Measurements from ENCODE around the gene PPM1M.

DNA sequence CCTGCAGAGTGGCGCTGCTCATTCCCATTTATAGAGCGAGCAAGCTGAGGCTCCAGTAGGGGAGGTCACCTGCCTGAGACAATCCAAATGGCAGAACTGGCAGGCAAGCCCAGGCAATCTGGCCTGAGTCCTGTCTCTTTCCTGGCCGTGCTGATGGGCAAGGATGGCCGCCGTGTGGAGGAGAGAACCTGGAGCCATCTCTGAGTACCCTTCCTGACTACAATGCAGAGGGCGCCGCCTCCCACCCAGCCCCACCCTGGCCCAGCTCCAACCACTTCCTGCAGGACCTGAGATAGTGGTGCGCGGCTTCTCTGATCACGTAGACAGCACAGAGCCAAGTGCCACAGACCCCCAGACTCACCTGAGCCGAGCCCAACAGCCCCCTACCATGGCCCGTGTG, 27.1 kb upstream of the PPM1M start:
- TF ChIP-seq, protein P1, sequence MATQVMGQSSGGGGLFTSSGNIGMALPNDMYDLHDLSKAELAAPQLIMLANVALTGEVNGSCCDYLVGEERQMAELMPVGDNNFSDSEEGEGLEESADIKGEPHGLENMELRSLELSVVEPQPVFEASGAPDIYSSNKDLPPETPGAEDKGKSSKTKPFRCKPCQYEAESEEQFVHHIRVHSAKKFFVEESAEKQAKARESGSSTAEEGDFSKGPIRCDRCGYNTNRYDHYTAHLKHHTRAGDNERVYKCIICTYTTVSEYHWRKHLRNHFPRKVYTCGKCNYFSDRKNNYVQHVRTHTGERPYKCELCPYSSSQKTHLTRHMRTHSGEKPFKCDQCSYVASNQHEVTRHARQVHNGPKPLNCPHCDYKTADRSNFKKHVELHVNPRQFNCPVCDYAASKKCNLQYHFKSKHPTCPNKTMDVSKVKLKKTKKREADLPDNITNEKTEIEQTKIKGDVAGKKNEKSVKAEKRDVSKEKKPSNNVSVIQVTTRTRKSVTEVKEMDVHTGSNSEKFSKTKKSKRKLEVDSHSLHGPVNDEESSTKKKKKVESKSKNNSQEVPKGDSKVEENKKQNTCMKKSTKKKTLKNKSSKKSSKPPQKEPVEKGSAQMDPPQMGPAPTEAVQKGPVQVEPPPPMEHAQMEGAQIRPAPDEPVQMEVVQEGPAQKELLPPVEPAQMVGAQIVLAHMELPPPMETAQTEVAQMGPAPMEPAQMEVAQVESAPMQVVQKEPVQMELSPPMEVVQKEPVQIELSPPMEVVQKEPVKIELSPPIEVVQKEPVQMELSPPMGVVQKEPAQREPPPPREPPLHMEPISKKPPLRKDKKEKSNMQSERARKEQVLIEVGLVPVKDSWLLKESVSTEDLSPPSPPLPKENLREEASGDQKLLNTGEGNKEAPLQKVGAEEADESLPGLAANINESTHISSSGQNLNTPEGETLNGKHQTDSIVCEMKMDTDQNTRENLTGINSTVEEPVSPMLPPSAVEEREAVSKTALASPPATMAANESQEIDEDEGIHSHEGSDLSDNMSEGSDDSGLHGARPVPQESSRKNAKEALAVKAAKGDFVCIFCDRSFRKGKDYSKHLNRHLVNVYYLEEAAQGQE (IDR thresholded peaks at IDR 0.05; ENCODE audit: borderline replicate concordance) = no peak
- no peak for TF ChIP-seq CTCF (IDR thresholded peaks at IDR 0.05; ENCODE audit: poor library complexity, severe bottlenecking)
- no peak for TF ChIP-seq POLR2AphosphoS5 (IDR thresholded peaks at IDR 0.05)
- TF ChIP-seq EZH2 (IDR thresholded peaks at IDR 0.05; ENCODE audit: borderline replicate concordance, insufficient read depth, low read length, poor library complexity, severe bottlenecking) = no peak
- no peak for TF ChIP-seq RAD21 (conservative IDR thresholded peaks at IDR 0.05)
